Sigmoid colon (tissue), 4 donors: ENCODE measurements around the gene PRDM4.

Experiments
- EP300 ChIP-seq, 4 donors: sonication (generic); formaldehyde crosslinking; IDR thresholded peaks; one replicate each; pipeline ENCODE4 v1.6.1; 2017; ENCODE audit warnings: antibody characterized with exemption in 4 of 4
- POLR2A ChIP-seq, 2 donors: fragments of 450-650 bp; IDR thresholded peaks; one replicate each; pipeline ENCODE4 v1.6.1; 2016; ENCODE audit warnings: antibody characterized with exemption in 2 of 2, mild to moderate bottlenecking in 2 of 2, moderate library complexity in 2 of 2
- TF ChIP-seq, protein P1 (sequence below), 4 experiments: fragments of 450-650 bp in 3 of 4; fragments of 200-600 bp in 1 of 4; IDR thresholded peaks; one replicate each; pipeline ENCODE4 v1.5.1; 2016 to 2019; ENCODE audit warnings: antibody characterized with exemption in 4 of 4, mild to moderate bottlenecking in 3 of 4, moderate library complexity in 2 of 4

DNA sequence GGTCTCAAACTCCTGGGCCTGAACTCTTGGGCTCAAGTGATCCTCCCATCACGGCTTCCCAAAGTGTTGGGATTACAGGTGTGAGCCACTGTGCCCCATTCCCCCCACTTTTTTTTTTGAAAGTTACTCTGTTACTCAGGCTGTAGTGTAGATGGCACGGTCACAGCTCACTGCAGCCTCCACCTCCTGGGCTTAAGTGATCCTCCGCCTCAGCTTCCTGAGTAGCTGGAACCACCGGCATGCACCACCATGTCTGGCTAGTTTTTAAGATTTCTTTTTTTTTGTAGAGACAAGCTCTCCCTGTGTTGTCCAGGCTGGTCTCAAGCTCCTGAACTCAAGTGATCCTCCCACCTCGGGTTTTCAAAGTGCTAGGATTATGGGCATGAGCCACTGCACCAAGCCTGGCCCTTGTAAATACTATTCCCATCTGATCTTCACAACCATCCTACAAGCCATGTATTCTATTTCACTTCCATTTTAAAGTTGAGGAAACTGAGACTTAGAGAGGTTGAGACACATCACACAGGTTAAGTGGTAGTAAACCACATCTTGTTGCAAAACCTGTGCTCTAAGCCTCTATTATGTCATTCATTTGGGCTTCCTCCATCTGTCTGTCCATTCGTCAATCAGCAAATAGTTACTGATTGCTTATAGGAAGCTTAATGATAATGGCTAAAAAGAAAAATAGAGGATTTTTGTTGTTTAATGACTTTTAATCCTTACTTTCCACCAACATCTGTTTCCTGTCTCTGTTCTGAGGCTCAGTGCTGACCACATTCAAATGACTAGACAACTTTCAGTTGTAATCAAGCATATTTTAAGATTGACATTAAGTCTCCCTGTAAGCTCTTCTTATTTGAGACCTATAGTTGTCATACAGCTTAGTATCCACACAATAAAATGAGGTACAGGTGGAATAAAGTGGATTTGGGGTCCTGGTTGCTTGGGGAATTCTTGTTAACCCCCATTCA is 22.8 kb upstream of the PRDM4 start:
- TF ChIP-seq POLR2A (IDR thresholded peaks at IDR 0.05) (no peak), EP300 (IDR thresholded peaks at IDR 0.05) (no peak)
- TF ChIP-seq, protein P1, sequence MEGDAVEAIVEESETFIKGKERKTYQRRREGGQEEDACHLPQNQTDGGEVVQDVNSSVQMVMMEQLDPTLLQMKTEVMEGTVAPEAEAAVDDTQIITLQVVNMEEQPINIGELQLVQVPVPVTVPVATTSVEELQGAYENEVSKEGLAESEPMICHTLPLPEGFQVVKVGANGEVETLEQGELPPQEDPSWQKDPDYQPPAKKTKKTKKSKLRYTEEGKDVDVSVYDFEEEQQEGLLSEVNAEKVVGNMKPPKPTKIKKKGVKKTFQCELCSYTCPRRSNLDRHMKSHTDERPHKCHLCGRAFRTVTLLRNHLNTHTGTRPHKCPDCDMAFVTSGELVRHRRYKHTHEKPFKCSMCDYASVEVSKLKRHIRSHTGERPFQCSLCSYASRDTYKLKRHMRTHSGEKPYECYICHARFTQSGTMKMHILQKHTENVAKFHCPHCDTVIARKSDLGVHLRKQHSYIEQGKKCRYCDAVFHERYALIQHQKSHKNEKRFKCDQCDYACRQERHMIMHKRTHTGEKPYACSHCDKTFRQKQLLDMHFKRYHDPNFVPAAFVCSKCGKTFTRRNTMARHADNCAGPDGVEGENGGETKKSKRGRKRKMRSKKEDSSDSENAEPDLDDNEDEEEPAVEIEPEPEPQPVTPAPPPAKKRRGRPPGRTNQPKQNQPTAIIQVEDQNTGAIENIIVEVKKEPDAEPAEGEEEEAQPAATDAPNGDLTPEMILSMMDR (IDR thresholded peaks at IDR 0.05), result no peak
